NCI-H1694 (cell line): ENCODE results near the gene RIMBP3C.
"Not testable (repeated sequence)": the region's sequence is repeated elsewhere in the genome, so short reads cannot be mapped to it uniquely, and the experiment has no call there.

ENCODE experiments used
- DNase-seq: peaks from one replicate; lab custom pipeline; 2025; lab: John Stamatoyannopoulos, UW

Gene RIMBP3C

GRCh38 chr22:21531525-21531924 lies 19.7 kb downstream of the RIMBP3C start:
- not testable (repeated sequence) for DNase-seq

GRCh38 chr22:21526705-21527500 lies 24.4 kb downstream of the RIMBP3C start:
- DNase-seq = not testable (repeated sequence)

- not testable (repeated sequence) for DNase-seq
Measured at GRCh38 chr22:21516970-21517764, 34.1 kb downstream of the RIMBP3C start.

GRCh38 chr22:21516522-21516921 lies 34.7 kb downstream of the RIMBP3C start:
- not testable (repeated sequence) for DNase-seq

GRCh38 chr22:21515234-21515633 lies 36.0 kb downstream of the RIMBP3C start:
- not testable (repeated sequence) for DNase-seq

GRCh38 chr22:21514117-21514516 lies 37.1 kb downstream of the RIMBP3C start:
- DNase-seq = not testable (repeated sequence)

- not testable (repeated sequence) for DNase-seq
Measured at GRCh38 chr22:21512022-21512421, 39.2 kb downstream of the RIMBP3C start.

GRCh38 chr22:21510397-21510796 lies 40.9 kb downstream of the RIMBP3C start:
- not testable (repeated sequence) for DNase-seq

GRCh38 chr22:21499623-21500506 lies 51.4 kb downstream of the RIMBP3C start:
- DNase-seq = not testable (repeated sequence)

- DNase-seq = not testable (repeated sequence)
Measured at GRCh38 chr22:21498489-21498888, 52.8 kb downstream of the RIMBP3C start.

GRCh38 chr22:21497984-21498383 lies 53.3 kb downstream of the RIMBP3C start:
- DNase-seq = not testable (repeated sequence)
